MCF 10A (cell line): ENCODE results near the gene HOOK2. TPM values are rescaled to one million over a fixed set of nuclear protein-coding genes. Genes with fewer than 3 reads are reported as not detected.

Experiments used
- BruUV-seq: library from RNA; stranded (reverse); fragments of 400-500 nt; replicated peaks from 2 replicates; lab custom pipeline; 2021; lab: Mats Ljungman, UMichigan
- CTCF ChIA-PET: fragments of 300-600 bp; sonication (Branson Sonifier 250); formaldehyde crosslinking; extraction: SDS; loops from one replicate; lab custom pipeline; 2021; ENCODE audit warnings: antibody characterized with exemption, inconsistent platforms; lab: Yijun Ruan, JAX
- POLR2A ChIA-PET: fragments of 300-600, 350-650 bp; sonication (Branson Sonifier 250); formaldehyde crosslinking; extraction: SDS; loops from one replicate; lab custom pipeline; 2020; ENCODE audit warnings: antibody characterized with exemption, inconsistent platforms; lab: Yijun Ruan, JAX
- DNase-seq: peaks from one replicate; pipeline ENCODE4 v3.0.0-alpha.2; 2018; ENCODE audit not compliant: unreplicated experiment
- H3K27ac Mint-ChIP-seq: one replicate; pipeline ENCODE4 v1.8.0; 2022; ENCODE audit warnings: mild to moderate bottlenecking, low read depth, mixed read lengths; ENCODE audit not compliant: unreplicated experiment
- H3K27me3 Mint-ChIP-seq: one replicate; pipeline ENCODE4 v1.8.0; 2022; ENCODE audit warnings: mixed read lengths; ENCODE audit not compliant: insufficient read depth, unreplicated experiment
- H3K36me3 Mint-ChIP-seq: one replicate; pipeline ENCODE4 v1.8.0; 2022; ENCODE audit warnings: mild to moderate bottlenecking, moderate library complexity, mixed read lengths; ENCODE audit not compliant: insufficient read depth, unreplicated experiment
- H3K4me1 Mint-ChIP-seq: one replicate; pipeline ENCODE4 v1.8.0; 2022; ENCODE audit warnings: mixed read lengths; ENCODE audit not compliant: insufficient read depth, unreplicated experiment
- H3K4me3 Mint-ChIP-seq: one replicate; pipeline ENCODE4 v1.8.0; 2022; ENCODE audit warnings: mild to moderate bottlenecking, moderate library complexity, mixed read lengths; ENCODE audit not compliant: unreplicated experiment
- H3K9me3 Mint-ChIP-seq: one replicate; pipeline ENCODE4 v1.8.0; 2022; ENCODE audit warnings: mixed read lengths; ENCODE audit not compliant: unreplicated experiment
- intact Hi-C: fragments of 100-400 bp; cut with micrococcal nuclease; formaldehyde crosslinking; loops from 2 replicates; pipeline ENCODE4 v1.14.1; 2022
- total RNA-seq: library from RNA; stranded (reverse); gene quantifications from 2 replicates; pipeline ENCODE4 v1.2.3, GENCODE V29; 2022
- TF ChIP-seq, protein P1 (sequence below): fragments of 200-600 bp; IDR thresholded peaks from one replicate; pipeline ENCODE4 v1.8.0; 2022; ENCODE audit warnings: antibody characterized with exemption, mild to moderate bottlenecking; ENCODE audit not compliant: unreplicated experiment

The HOOK2 gene
- total RNA-seq, 1 experiment from 2014 or later = 31.6 TPM

GRCh38 chr19:12793290-12794195 is 18.2 kb upstream of the HOOK2 start:
- POLR2A ChIA-PET = interaction anchor here (0.6 to 8.4 kb wide), 28 partner anchors 7 to 1734 kb away, joined by 3 to 410 read pairs (median 5); partner anchors contain the start of genes DNASE2, GCDH, GET3 and HOOK2
- CTCF ChIA-PET = interaction anchor here (0.7 to 14.5 kb wide), 4 partner anchors 9 to 53 kb away, joined by 3 to 307 read pairs (median 141); partner anchors contain the start of gene HOOK2
- peaks cover 38% of the 10 kb centered on the region for H3K4me1 Mint-ChIP-seq
- no TSS peak for BruUV-seq
- peak; percentile 96 for DNase-seq
- peak overlapping the region; percentile 94 for H3K4me3 Mint-ChIP-seq
- no peaks in the 10 kb centered on the region for H3K9me3 Mint-ChIP-seq
- TF ChIP-seq, protein P1, sequence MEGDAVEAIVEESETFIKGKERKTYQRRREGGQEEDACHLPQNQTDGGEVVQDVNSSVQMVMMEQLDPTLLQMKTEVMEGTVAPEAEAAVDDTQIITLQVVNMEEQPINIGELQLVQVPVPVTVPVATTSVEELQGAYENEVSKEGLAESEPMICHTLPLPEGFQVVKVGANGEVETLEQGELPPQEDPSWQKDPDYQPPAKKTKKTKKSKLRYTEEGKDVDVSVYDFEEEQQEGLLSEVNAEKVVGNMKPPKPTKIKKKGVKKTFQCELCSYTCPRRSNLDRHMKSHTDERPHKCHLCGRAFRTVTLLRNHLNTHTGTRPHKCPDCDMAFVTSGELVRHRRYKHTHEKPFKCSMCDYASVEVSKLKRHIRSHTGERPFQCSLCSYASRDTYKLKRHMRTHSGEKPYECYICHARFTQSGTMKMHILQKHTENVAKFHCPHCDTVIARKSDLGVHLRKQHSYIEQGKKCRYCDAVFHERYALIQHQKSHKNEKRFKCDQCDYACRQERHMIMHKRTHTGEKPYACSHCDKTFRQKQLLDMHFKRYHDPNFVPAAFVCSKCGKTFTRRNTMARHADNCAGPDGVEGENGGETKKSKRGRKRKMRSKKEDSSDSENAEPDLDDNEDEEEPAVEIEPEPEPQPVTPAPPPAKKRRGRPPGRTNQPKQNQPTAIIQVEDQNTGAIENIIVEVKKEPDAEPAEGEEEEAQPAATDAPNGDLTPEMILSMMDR = no peak
- H3K36me3 Mint-ChIP-seq = peaks cover 72% of the 10 kb centered on the region
- H3K27me3 Mint-ChIP-seq = no peaks in the 10 kb centered on the region
- H3K27ac Mint-ChIP-seq = peak overlapping the region; percentile 95
- intact Hi-C loops = loop anchor here (5.0 kb wide), 1 partner anchor 71 kb away; the partner anchor contains the start of gene TNPO2

GRCh38 chr19:12792853-12793289 is 17.5 kb upstream of the HOOK2 start:
- intact Hi-C loops = loop anchor here (5.0 kb wide), 1 partner anchor 71 kb away; the partner anchor contains the start of gene TNPO2
- TSS peak; percentile 84 for BruUV-seq
- ChIA-PET POLR2A (interaction anchor here (0.6 to 8.4 kb wide), 30 partner anchors 8 to 1735 kb away, joined by 3 to 410 read pairs (median 4); partner anchors contain the start of genes DNASE2, GCDH, GET3 and HOOK2), CTCF (interaction anchor here (0.6 to 14.5 kb wide), 5 partner anchors 9 to 60 kb away, joined by 3 to 307 read pairs (median 5); partner anchors contain the start of gene HOOK2)
- peaks cover 43% of the 10 kb centered on the region for H3K4me1 Mint-ChIP-seq
- peaks cover 65% of the 10 kb centered on the region for H3K36me3 Mint-ChIP-seq
- H3K27ac Mint-ChIP-seq = peak overlapping the region; percentile 95
- no peaks in the 10 kb centered on the region for H3K27me3 Mint-ChIP-seq
- TF ChIP-seq, protein P1 = no peak
- no peaks in the 10 kb centered on the region for H3K9me3 Mint-ChIP-seq
- peak overlapping the region; percentile 94 for H3K4me3 Mint-ChIP-seq
- no peak for DNase-seq

GRCh38 chr19:12792051-12792852 is 16.9 kb upstream of the HOOK2 start:
- peak; percentile 63 for DNase-seq
- intact Hi-C loops = loop anchor here (5.0 kb wide), 1 partner anchor 70 kb away; the partner anchor contains the start of gene TNPO2
- Mint-ChIP-seq H3K9me3 (no peaks in the 10 kb centered on the region), H3K4me3 (peak overlapping the region; percentile 94), H3K27me3 (no peaks in the 10 kb centered on the region), H3K4me1 (peaks cover 43% of the 10 kb centered on the region), H3K36me3 (peaks cover 64% of the 10 kb centered on the region), H3K27ac (peak overlapping the region; percentile 95)
- POLR2A ChIA-PET = interaction anchor here (0.6 to 8.4 kb wide), 28 partner anchors 9 to 1725 kb away, joined by 3 to 410 read pairs (median 7); partner anchors contain the start of genes CALR, DNASE2, GCDH and GET3
- TF ChIP-seq, protein P1 = no peak
- CTCF ChIA-PET = interaction anchor here (0.6 to 14.5 kb wide), 11 partner anchors 9 to 146 kb away, joined by 3 to 307 read pairs (median 3); partner anchors contain the start of gene HOOK2
- TSS peak; percentile 67 for BruUV-seq
